ENCODE measurements around the gene CXCL5.
"Not testable (repeated sequence)": the region's sequence is repeated elsewhere in the genome, so short reads cannot be mapped to it uniquely, and the experiment has no call there.

DNA sequence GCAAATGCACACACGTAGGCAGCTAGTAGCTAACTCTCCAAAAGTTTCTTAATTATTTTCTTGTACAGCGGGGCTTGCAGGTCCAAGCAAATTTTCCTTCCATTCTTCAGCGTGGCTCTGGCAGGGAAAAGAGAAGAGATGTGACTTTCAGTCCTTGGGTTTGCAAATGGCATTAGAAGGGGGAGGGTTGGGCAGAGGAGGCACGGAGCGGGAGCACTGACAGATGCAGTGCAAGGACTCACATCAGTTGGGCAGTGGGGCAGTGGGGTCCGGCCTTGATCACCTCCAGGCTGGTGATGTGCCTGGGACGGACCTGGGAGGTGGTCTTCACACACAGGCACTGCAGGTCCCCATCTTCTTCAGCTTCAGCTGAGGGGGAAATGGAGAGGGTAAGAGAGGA is 17.3 kb downstream of the CXCL5 start:
- TF ChIP-seq POLR2A (IDR thresholded peaks at IDR 0.05), result not testable (repeated sequence)
- TF ChIP-seq, protein P1, sequence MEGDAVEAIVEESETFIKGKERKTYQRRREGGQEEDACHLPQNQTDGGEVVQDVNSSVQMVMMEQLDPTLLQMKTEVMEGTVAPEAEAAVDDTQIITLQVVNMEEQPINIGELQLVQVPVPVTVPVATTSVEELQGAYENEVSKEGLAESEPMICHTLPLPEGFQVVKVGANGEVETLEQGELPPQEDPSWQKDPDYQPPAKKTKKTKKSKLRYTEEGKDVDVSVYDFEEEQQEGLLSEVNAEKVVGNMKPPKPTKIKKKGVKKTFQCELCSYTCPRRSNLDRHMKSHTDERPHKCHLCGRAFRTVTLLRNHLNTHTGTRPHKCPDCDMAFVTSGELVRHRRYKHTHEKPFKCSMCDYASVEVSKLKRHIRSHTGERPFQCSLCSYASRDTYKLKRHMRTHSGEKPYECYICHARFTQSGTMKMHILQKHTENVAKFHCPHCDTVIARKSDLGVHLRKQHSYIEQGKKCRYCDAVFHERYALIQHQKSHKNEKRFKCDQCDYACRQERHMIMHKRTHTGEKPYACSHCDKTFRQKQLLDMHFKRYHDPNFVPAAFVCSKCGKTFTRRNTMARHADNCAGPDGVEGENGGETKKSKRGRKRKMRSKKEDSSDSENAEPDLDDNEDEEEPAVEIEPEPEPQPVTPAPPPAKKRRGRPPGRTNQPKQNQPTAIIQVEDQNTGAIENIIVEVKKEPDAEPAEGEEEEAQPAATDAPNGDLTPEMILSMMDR (IDR thresholded peaks at IDR 0.05), result not testable (repeated sequence)
